RWPE2 (cell line): ENCODE measurements around the gene RNF217.

ENCODE experiments used
- ATAC-seq: fragments of 200-7000 bp; cut with Tn5 transposase; 3 replicates; pipeline ENCODE4 v1.9.1; 2021; ENCODE audit warnings: low read depth
- DNase-seq: peaks from one replicate; pipeline ENCODE4 v3.0.0-alpha.2; 2020; ENCODE audit warnings: low spot score
- H3K27ac ChIP-seq: fragments of 450-650 bp; 2 replicates; pipeline ENCODE4 v1.5.1; 2017; ENCODE audit warnings: mild to moderate bottlenecking; ENCODE audit not compliant: poor library complexity, severe bottlenecking
- H3K27me3 ChIP-seq: fragments of 250-450 bp; sonication (Bioruptor Pico); 2 replicates; pipeline ENCODE4 v1.5.1; 2021; ENCODE audit warnings: mild to moderate bottlenecking, moderate library complexity; ENCODE audit not compliant: insufficient read depth, poor library complexity, severe bottlenecking
- H3K36me3 ChIP-seq: fragments of 250-450 bp; sonication (Bioruptor Pico); 2 replicates; pipeline ENCODE4 v1.5.1; 2020; ENCODE audit warnings: low read depth, mild to moderate bottlenecking, moderate library complexity
- H3K4me1 ChIP-seq: fragments of 250-450 bp; sonication (Bioruptor Pico); 2 replicates; pipeline ENCODE4 v1.5.1; 2021; ENCODE audit warnings: mild to moderate bottlenecking, moderate library complexity; ENCODE audit not compliant: insufficient read depth, poor library complexity, severe bottlenecking
- H3K4me3 ChIP-seq: fragments of 250-450 bp; sonication (Bioruptor Pico); 2 replicates; pipeline ENCODE4 v1.5.1; 2021; ENCODE audit warnings: mild to moderate bottlenecking, moderate library complexity; ENCODE audit not compliant: severe bottlenecking
- H3K9me3 ChIP-seq: fragments of 250-450 bp; sonication (Bioruptor Pico); 2 replicates; pipeline ENCODE4 v1.5.1; 2021; ENCODE audit warnings: mild to moderate bottlenecking, moderate library complexity; ENCODE audit not compliant: severe bottlenecking
- TF ChIP-seq, protein P1 (sequence below): fragments of 450-650 bp; IDR thresholded peaks from one replicate; pipeline ENCODE4 v1.5.1; 2017; ENCODE audit warnings: mild to moderate bottlenecking, moderate library complexity; ENCODE audit not compliant: poor library complexity, severe bottlenecking

The RNF217 gene

DNA sequence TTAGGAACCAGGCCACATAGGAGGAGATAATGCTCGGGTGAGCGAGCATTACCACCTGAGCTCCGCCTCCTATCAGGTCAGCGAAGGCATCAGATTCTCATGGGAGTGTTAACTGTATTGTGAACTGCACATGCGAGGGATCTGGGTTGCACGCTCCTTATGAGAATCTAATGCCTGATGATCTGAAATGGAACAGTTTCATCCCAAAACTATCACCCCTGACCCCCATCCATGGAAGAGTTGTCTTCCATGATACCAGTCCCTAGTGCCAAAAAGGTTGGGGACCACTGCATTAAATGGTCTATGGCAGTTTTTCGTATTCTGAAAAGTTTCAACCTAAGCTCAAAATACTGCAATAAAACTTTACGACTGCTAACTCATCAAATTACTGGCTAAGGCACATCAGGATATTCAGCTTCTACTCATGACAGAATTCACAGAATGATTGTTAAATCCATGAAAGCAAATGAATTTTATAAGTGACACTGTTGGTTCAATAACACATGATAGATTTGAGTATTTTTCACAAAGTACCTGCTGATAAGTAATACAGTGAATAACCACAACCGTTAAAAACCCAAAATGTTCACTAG, 25.9 kb downstream of the RNF217 start:
- Histone ChIP-seq H3K27me3 (no peaks in the 10 kb centered on the region), H3K9me3 (no peaks in the 10 kb centered on the region), H3K4me3 (no peak overlapping the region), H3K27ac (no peak overlapping the region), H3K4me1 (peaks cover 44% of the 10 kb centered on the region), H3K36me3 (peaks cover 25% of the 10 kb centered on the region; the same call in 1 of the 2 replicates)
- ATAC-seq: no peak
- TF ChIP-seq, protein P1, sequence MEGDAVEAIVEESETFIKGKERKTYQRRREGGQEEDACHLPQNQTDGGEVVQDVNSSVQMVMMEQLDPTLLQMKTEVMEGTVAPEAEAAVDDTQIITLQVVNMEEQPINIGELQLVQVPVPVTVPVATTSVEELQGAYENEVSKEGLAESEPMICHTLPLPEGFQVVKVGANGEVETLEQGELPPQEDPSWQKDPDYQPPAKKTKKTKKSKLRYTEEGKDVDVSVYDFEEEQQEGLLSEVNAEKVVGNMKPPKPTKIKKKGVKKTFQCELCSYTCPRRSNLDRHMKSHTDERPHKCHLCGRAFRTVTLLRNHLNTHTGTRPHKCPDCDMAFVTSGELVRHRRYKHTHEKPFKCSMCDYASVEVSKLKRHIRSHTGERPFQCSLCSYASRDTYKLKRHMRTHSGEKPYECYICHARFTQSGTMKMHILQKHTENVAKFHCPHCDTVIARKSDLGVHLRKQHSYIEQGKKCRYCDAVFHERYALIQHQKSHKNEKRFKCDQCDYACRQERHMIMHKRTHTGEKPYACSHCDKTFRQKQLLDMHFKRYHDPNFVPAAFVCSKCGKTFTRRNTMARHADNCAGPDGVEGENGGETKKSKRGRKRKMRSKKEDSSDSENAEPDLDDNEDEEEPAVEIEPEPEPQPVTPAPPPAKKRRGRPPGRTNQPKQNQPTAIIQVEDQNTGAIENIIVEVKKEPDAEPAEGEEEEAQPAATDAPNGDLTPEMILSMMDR: no peak
- DNase-seq: no peak

DNA sequence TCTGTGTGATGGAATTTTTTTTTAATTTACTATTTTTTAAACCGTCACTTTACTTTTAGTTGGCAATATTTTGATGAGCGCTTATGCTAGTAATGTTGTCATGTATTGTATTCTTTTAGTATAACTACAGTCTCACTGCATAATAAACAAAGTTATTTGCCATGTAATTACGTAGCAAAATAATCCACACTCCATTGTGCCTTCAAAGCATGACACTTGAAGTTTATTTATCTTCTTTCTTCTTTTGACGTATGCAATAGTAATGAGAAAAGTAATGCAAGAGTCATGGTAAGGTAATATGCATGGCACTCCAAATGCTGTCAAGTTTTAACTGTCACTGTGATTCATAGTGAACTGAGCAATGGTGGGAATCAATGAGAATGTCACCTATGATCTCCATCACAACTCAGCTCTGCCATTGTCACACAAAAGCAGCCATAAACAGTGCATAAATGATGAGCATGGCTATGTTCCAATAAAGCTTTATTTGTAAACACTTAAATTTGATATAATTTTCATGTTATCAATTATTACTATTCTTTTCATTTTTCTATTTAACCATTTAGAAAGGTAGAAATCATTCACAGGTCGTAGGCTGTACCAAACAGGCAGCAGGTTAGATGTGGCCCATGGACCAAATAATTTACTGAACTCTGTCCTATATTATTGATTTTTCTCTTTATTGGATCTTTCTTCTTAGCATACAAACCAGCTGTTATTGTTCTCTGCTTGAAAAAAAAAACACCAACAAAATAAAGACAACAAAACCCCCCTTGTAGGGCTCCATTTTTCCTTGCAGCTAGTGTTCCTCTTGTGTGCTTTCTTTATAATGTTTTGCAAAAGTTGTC, 27.1 kb downstream of the RNF217 start:
- TF ChIP-seq, protein P1: no peak
- no peaks in the 10 kb centered on the region for H3K27me3 ChIP-seq
- DNase-seq (no peak), ATAC-seq (no peak)
- H3K4me3 ChIP-seq: no peak overlapping the region
- H3K4me1 ChIP-seq: peaks cover 37% of the 10 kb centered on the region
- H3K36me3 ChIP-seq: peaks cover 25% of the 10 kb centered on the region; the same call in 1 of the 2 replicates
- no peak overlapping the region for H3K27ac ChIP-seq
- no peaks in the 10 kb centered on the region for H3K9me3 ChIP-seq

DNA sequence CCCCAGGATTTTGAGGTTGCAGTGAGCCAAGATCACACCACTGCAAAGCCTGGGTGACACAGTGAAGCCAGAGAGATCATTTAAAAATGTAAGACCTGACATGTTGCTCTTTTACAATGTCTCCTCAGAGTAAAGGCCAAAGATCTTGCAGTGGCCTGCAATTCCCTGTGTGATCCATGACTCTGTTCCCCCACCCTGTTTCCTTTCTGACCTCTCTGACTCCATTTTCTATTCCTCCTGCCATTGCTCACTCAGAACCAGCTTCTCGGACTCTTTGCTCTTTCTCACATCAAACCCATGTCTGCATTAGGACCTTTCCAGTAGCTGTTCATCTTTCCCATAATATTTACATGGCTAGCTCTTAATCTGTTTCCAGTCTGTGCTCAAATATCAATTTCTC, 28.8 kb downstream of the RNF217 start:
- ATAC-seq: no peak
- Histone ChIP-seq H3K36me3 (peaks cover 23% of the 10 kb centered on the region), H3K9me3 (no peaks in the 10 kb centered on the region), H3K27ac (no peak overlapping the region), H3K4me3 (no peak overlapping the region), H3K4me1 (peaks cover 37% of the 10 kb centered on the region), H3K27me3 (no peaks in the 10 kb centered on the region)
- DNase-seq: no peak
- TF ChIP-seq, protein P1: no peak

DNA sequence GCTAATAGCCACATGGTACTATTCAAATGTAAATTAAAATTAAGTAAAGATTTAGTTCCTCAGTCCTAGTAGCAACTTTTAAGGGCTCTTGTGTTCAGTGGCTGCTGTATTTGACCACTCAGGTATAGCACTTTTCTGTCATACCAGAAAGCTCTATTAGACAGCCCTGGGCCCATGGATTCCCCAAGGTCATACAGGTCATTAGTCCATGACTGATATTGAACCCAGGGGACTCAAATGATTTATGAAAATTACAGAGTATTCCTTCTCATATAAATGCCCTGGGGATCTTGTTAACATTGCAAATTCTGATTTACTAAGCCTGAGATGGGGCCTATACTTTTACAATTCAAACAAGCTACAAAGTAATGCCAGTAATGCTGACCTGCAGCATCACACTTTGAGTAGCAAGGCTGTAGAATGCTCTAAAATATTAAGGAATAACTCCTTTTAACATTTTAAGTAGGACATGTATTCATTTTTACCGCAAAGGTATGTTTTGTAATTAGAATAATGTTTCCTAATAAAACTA, 29.6 kb downstream of the RNF217 start:
- no peak for DNase-seq
- no peak for ATAC-seq
- no peaks in the 10 kb centered on the region for H3K9me3 ChIP-seq
- TF ChIP-seq, protein P1: no peak
- H3K4me3 ChIP-seq: no peak overlapping the region
- peaks cover 37% of the 10 kb centered on the region for H3K4me1 ChIP-seq
- H3K36me3 ChIP-seq: peaks cover 26% of the 10 kb centered on the region
- no peaks in the 10 kb centered on the region for H3K27me3 ChIP-seq
- H3K27ac ChIP-seq: no peak overlapping the region
